ENCODE results near the gene PEPD. TPM values are rescaled to one million over a fixed set of nuclear protein-coding genes. Genes with fewer than 3 reads are reported as not detected.

Gene PEPD
- total and polyA plus RNA-seq, 3 experiments from 2014 or later: 47.9 to 109 (median 49.0) TPM

GRCh38 chr19:33552928-33553279, 31.3 kb upstream of the PEPD start:
- CTCF ChIA-PET: no interaction called here
- Mint-ChIP-seq H3K27ac (no peak overlapping the region), H3K27me3 (peaks cover 0 to 9% of the 10 kb centered on the region in 2 donors), H3K36me3 (no peaks in the 10 kb centered on the region), H3K4me3 (no peak overlapping the region), H3K9me3 (no peaks in the 10 kb centered on the region), H3K4me1 (no peaks in the 10 kb centered on the region)
- DNase-seq: no peak
- no peaks in the 10 kb centered on the region for H3K9me3 ChIP-seq (ENCODE audit: low read length)
- H3K27ac ChIP-seq (ENCODE audit: low read depth, low read length): no peak overlapping the region
- H3K4me3 ChIP-seq (ENCODE audit: low read length): no peak overlapping the region
- POLR2A ChIA-PET: no interaction called here
- H3K4me1 ChIP-seq (ENCODE audit: insufficient read depth, low read length): no peaks in the 10 kb centered on the region
- no peaks in the 10 kb centered on the region for H3K27me3 ChIP-seq (ENCODE audit: insufficient read depth, low read length, poor library complexity, severe bottlenecking)
- H3K36me3 ChIP-seq (ENCODE audit: insufficient read depth, low read length): no peaks in the 10 kb centered on the region

- Histone ChIP-seq H3K4me1 (ENCODE audit: insufficient read depth, low read length) (no peaks in the 10 kb centered on the region), H3K9me3 (ENCODE audit: low read length) (no peaks in the 10 kb centered on the region), H3K27me3 (ENCODE audit: insufficient read depth, low read length, poor library complexity, severe bottlenecking) (no peaks in the 10 kb centered on the region), H3K36me3 (ENCODE audit: insufficient read depth, low read length) (no peaks in the 10 kb centered on the region), H3K4me3 (ENCODE audit: low read length) (no peak overlapping the region), H3K27ac (ENCODE audit: low read depth, low read length) (no peak overlapping the region)
- CTCF ChIA-PET: no interaction called here
- H3K36me3 Mint-ChIP-seq: no peaks in the 10 kb centered on the region
- H3K4me1 Mint-ChIP-seq: no peaks in the 10 kb centered on the region
- no peaks in the 10 kb centered on the region for H3K9me3 Mint-ChIP-seq
- POLR2A ChIA-PET: no interaction called here
- H3K27me3 Mint-ChIP-seq: peaks cover 0 to 9% of the 10 kb centered on the region in 2 donors
- H3K27ac Mint-ChIP-seq: peak overlapping the region in 1 of 8 donors; percentile 23
- H3K4me3 Mint-ChIP-seq: no peak overlapping the region
- no peak for DNase-seq
Measured at GRCh38 chr19:33552191-33552927, 30.8 kb upstream of the PEPD start.

GRCh38 chr19:33551676-33552075, 30.1 kb upstream of the PEPD start:
- CTCF ChIA-PET: no interaction called here

GRCh38 chr19:33550768-33551167, 29.2 kb upstream of the PEPD start:
- peaks cover 7 to 8% of the 10 kb centered on the region in 2 donors for H3K27me3 Mint-ChIP-seq
- DNase-seq: no peak
- CTCF ChIA-PET: interaction anchor here (0.5 kb wide), 1 partner anchor 166 kb away, joined by 3 read pairs; no protein-coding TSS in a partner anchor
- no peak overlapping the region for H3K27ac Mint-ChIP-seq
- no peaks in the 10 kb centered on the region for H3K4me1 Mint-ChIP-seq
- Histone ChIP-seq H3K4me3 (ENCODE audit: low read length) (no peak overlapping the region), H3K4me1 (ENCODE audit: insufficient read depth, low read length) (no peaks in the 10 kb centered on the region), H3K27me3 (ENCODE audit: insufficient read depth, low read length, poor library complexity, severe bottlenecking) (no peaks in the 10 kb centered on the region), H3K27ac (ENCODE audit: low read depth, low read length) (no peak overlapping the region), H3K36me3 (ENCODE audit: insufficient read depth, low read length) (no peaks in the 10 kb centered on the region), H3K9me3 (ENCODE audit: low read length) (no peaks in the 10 kb centered on the region)
- POLR2A ChIA-PET: no interaction called here
- H3K36me3 Mint-ChIP-seq: no peaks in the 10 kb centered on the region
- H3K4me3 Mint-ChIP-seq: no peak overlapping the region
- H3K9me3 Mint-ChIP-seq: no peaks in the 10 kb centered on the region

More at GRCh38 chr19:33551676-33552075, 30.1 kb upstream of the PEPD start:
- Histone ChIP-seq H3K27me3 (ENCODE audit: insufficient read depth, low read length, poor library complexity, severe bottlenecking) (no peaks in the 10 kb centered on the region), H3K27ac (ENCODE audit: low read depth, low read length) (no peak overlapping the region), H3K4me3 (ENCODE audit: low read length) (no peak overlapping the region), H3K4me1 (ENCODE audit: insufficient read depth, low read length) (no peaks in the 10 kb centered on the region), H3K36me3 (ENCODE audit: insufficient read depth, low read length) (no peaks in the 10 kb centered on the region), H3K9me3 (ENCODE audit: low read length) (no peaks in the 10 kb centered on the region)
- peaks cover 2 to 10% of the 10 kb centered on the region in 2 donors for H3K27me3 Mint-ChIP-seq
- POLR2A ChIA-PET: no interaction called here
- H3K9me3 Mint-ChIP-seq: no peaks in the 10 kb centered on the region
- H3K4me3 Mint-ChIP-seq: no peak overlapping the region
- no peaks in the 10 kb centered on the region for H3K4me1 Mint-ChIP-seq
- DNase-seq: no peak
- no peak overlapping the region for H3K27ac Mint-ChIP-seq
- H3K36me3 Mint-ChIP-seq: no peaks in the 10 kb centered on the region

- no peaks in the 10 kb centered on the region for H3K9me3 Mint-ChIP-seq
- DNase-seq: no peak
- H3K4me1 Mint-ChIP-seq: no peaks in the 10 kb centered on the region
- no peaks in the 10 kb centered on the region for H3K27me3 ChIP-seq (ENCODE audit: insufficient read depth, low read length, poor library complexity, severe bottlenecking)
- H3K36me3 ChIP-seq (ENCODE audit: insufficient read depth, low read length): no peaks in the 10 kb centered on the region
- H3K4me3 Mint-ChIP-seq: no peak overlapping the region
- H3K4me1 ChIP-seq (ENCODE audit: insufficient read depth, low read length): no peaks in the 10 kb centered on the region
- H3K27ac Mint-ChIP-seq: no peak overlapping the region
- POLR2A ChIA-PET: no interaction called here
- H3K4me3 ChIP-seq (ENCODE audit: low read length): no peak overlapping the region
- H3K36me3 Mint-ChIP-seq: no peaks in the 10 kb centered on the region
- H3K27ac ChIP-seq (ENCODE audit: low read depth, low read length): no peak overlapping the region
- no peaks in the 10 kb centered on the region for H3K9me3 ChIP-seq (ENCODE audit: low read length)
- CTCF ChIA-PET: no interaction called here
- H3K27me3 Mint-ChIP-seq: peaks cover 4 to 22% of the 10 kb centered on the region in 2 donors
Measured at GRCh38 chr19:33547676-33548075, 26.1 kb upstream of the PEPD start.

GRCh38 chr19:33546656-33547055, 25.1 kb upstream of the PEPD start:
- CTCF ChIA-PET: no interaction called here

GRCh38 chr19:33545217-33545981, 23.8 kb upstream of the PEPD start:
- DNase-seq: no peak
- H3K9me3 ChIP-seq (ENCODE audit: low read length): no peaks in the 10 kb centered on the region
- POLR2A ChIA-PET: no interaction called here
- Mint-ChIP-seq H3K4me1 (no peaks in the 10 kb centered on the region), H3K27me3 (peaks cover 11 to 41% of the 10 kb centered on the region in 2 donors), H3K36me3 (no peaks in the 10 kb centered on the region), H3K4me3 (peak overlapping the region in 1 of 7 donors; percentile 23), H3K9me3 (no peaks in the 10 kb centered on the region), H3K27ac (no peak overlapping the region)
- no peak overlapping the region for H3K27ac ChIP-seq (ENCODE audit: low read depth, low read length)
- H3K4me3 ChIP-seq (ENCODE audit: low read length): no peak overlapping the region
- H3K4me1 ChIP-seq (ENCODE audit: insufficient read depth, low read length): no peaks in the 10 kb centered on the region
- H3K36me3 ChIP-seq (ENCODE audit: insufficient read depth, low read length): no peaks in the 10 kb centered on the region
- H3K27me3 ChIP-seq (ENCODE audit: insufficient read depth, low read length, poor library complexity, severe bottlenecking): no peaks in the 10 kb centered on the region
- CTCF ChIA-PET: interaction anchor here (0.7 kb wide), 1 partner anchor 14 kb away, joined by 3 read pairs; no protein-coding TSS in a partner anchor

More at GRCh38 chr19:33546656-33547055, 25.1 kb upstream of the PEPD start:
- Histone ChIP-seq H3K27me3 (ENCODE audit: insufficient read depth, low read length, poor library complexity, severe bottlenecking) (no peaks in the 10 kb centered on the region), H3K9me3 (ENCODE audit: low read length) (no peaks in the 10 kb centered on the region), H3K4me3 (ENCODE audit: low read length) (no peak overlapping the region), H3K4me1 (ENCODE audit: insufficient read depth, low read length) (no peaks in the 10 kb centered on the region), H3K36me3 (ENCODE audit: insufficient read depth, low read length) (no peaks in the 10 kb centered on the region), H3K27ac (ENCODE audit: low read depth, low read length) (no peak overlapping the region)
- H3K27ac Mint-ChIP-seq: no peak overlapping the region
- DNase-seq: no peak
- H3K4me1 Mint-ChIP-seq: no peaks in the 10 kb centered on the region
- H3K36me3 Mint-ChIP-seq: no peaks in the 10 kb centered on the region
- H3K27me3 Mint-ChIP-seq: peaks cover 6 to 30% of the 10 kb centered on the region in 2 donors
- POLR2A ChIA-PET: no interaction called here
- H3K9me3 Mint-ChIP-seq: no peaks in the 10 kb centered on the region
- no peak overlapping the region for H3K4me3 Mint-ChIP-seq

GRCh38 chr19:33535226-33535625, 13.6 kb upstream of the PEPD start:
- no peaks in the 10 kb centered on the region for H3K36me3 Mint-ChIP-seq
- no peak overlapping the region for H3K4me3 ChIP-seq (ENCODE audit: low read length)
- no peak for DNase-seq
- no peaks in the 10 kb centered on the region for H3K9me3 Mint-ChIP-seq
- H3K4me1 ChIP-seq (ENCODE audit: insufficient read depth, low read length): no peaks in the 10 kb centered on the region
- no peaks in the 10 kb centered on the region for H3K36me3 ChIP-seq (ENCODE audit: insufficient read depth, low read length)
- no peaks in the 10 kb centered on the region for H3K4me1 Mint-ChIP-seq
- H3K27me3 ChIP-seq (ENCODE audit: insufficient read depth, low read length, poor library complexity, severe bottlenecking): no peaks in the 10 kb centered on the region
- H3K4me3 Mint-ChIP-seq: peak overlapping the region in 1 of 7 donors; percentile 12
- no peak overlapping the region for H3K27ac Mint-ChIP-seq
- ChIA-PET POLR2A (no interaction called here), CTCF (no interaction called here)
- no peaks in the 10 kb centered on the region for H3K9me3 ChIP-seq (ENCODE audit: low read length)
- H3K27me3 Mint-ChIP-seq: peaks cover 4 to 43% of the 10 kb centered on the region in 2 donors
- H3K27ac ChIP-seq (ENCODE audit: low read depth, low read length): no peak overlapping the region
